DLD1 (cell line): ENCODE measurements around the gene RFX3.

Experiments used
- in situ Hi-C: cut with HindIII; loops from 2 replicates; pipeline ENCODE4 v1.10.0; 2017; ENCODE audit warnings: low sequenced_read_pairs

RFX3 gene

DNA sequence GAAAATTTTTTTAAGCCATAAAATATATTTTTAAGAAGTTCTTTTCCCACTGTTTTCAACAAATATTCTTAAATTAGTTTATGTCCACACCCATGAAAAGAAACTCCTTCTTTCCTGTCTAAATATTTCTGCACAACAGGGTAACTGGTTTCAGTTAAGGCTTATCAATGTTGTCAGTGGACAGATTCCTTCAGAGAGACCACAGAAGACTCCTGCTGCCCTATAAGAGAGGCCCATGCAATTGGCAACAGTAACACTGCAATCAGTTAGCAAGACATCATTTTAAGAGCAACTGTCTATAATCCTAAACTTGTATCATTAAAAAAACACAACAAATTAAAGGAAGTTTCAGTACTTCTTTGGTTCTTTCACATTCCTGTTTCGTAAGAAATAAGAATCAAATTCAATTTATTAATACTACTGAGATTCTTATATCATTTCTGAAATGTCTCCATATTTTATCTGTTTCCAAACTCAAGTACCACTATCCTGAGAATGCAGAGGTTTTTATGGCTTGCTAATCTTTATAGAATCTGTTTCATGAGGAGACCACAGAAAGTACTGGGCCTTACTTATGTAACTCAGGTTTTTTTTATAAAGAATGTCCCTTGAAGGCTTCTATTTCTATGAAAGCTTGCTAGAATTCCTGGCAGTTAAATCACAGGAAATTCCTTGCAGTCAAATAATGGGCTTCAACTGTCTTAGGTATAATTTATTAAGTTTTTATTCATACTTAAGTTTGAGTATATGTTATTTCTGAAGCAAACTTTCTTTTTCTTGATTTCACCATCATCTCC, 240.2 kb downstream of the RFX3 start:
- in situ Hi-C loops = no loop called here

- in situ Hi-C loops = no loop called here
These were observed 243.4 kb downstream of the RFX3 start for GRCh38 chr9:3282365-3282764.

GRCh38 chr9:3281399-3281798, 244.4 kb downstream of the RFX3 start:
- in situ Hi-C loops = no loop called here

DNA sequence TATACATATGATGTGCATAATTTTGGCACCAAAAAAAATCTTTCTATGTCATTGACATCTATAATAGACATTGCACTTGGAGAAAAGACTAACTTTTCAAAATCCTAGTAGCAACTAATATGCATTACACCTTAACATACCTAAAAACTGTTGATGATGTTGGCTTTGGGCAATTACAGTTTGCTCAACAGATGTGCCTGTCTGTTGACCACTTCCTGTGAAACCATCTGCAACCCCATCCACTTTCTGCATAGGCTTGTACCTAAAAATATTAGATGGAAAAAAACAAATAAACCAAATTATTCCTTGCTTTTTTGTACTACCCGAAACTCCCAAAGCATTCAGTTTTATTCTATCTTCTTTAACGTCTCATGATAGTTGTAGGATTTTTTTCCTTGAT, 248.6 kb downstream of the RFX3 start:
- in situ Hi-C loops = no loop called here

DNA sequence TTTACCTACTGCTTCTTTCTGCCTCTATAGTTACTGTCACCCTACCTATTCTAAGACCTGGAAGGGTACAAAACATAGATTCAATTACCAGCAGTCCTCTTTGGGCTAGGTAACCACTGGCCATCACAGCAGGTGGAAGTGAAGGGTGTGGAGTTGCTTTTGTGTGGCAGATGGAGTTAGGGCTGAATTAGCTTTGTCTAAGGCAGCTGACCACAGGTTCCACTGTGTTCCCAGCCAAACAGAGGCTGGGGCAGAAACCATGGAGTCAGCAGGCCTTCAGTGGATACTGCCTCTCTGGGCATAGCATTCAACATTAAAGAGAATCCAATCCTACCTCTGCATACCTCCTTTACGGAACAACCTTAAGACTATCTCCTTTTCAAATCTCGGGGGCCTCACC, 254.2 kb downstream of the RFX3 start:
- in situ Hi-C loops = no loop called here

GRCh38 chr9:3271157-3271556, 254.6 kb downstream of the RFX3 start:
- in situ Hi-C loops = no loop called here

GRCh38 chr9:3268223-3268622, 257.6 kb downstream of the RFX3 start:
- in situ Hi-C loops = no loop called here

DNA sequence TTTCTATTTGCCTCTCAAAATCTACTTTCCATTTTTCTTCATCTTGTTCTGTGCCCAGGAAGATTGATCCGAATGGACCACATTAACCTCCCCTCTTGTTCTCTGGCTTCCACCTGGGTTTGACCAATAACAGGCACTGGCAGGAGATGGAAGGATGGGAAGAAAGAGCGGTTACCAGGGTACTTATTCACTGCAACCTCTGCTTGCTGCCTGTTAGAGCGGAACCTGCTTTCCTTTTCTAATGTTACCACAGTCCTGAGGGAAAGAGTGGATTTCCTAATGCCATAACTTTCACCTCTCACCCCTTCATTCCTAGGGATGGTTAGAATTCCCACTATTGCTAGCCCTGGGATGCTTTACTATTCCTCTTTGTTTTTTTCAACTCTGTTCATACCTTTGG, 262.1 kb downstream of the RFX3 start:
- in situ Hi-C loops = no loop called here

DNA sequence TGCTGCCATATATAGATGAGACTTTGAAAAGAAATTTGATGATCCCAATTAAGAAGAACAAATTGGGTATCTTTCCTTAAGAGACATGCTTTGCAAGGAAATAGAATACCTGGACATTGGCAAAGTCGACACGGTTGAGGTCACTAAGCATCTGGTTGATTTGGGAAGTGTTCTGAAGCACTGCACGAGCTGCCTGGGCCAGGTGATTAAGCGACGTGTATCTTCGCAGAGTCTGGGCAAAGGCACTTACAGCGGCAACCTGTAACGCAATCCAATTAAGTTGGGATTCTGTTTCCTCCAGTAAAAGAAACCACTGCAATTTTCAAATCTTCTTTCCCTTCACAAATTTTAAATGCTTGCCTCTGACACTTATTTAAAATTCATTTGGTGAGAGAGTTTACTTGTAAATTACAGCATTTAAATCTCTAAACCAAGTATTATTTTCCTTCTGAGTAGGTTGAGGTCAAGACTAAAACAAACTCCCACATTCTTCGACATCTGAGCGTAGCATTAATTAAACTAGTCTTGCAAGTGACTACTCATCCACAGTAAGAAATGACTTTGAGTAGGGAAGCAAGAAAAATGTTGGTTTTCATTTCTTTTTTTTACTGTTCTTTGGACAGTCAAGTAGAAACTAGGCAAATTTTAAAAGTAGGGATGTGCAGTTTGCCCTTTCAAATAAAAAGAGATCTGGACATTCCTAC, 262.8 kb downstream of the RFX3 start:
- in situ Hi-C loops = no loop called here

- in situ Hi-C loops = no loop called here
These were observed 264.3 kb downstream of the RFX3 start for GRCh38 chr9:3261484-3261883.

DNA sequence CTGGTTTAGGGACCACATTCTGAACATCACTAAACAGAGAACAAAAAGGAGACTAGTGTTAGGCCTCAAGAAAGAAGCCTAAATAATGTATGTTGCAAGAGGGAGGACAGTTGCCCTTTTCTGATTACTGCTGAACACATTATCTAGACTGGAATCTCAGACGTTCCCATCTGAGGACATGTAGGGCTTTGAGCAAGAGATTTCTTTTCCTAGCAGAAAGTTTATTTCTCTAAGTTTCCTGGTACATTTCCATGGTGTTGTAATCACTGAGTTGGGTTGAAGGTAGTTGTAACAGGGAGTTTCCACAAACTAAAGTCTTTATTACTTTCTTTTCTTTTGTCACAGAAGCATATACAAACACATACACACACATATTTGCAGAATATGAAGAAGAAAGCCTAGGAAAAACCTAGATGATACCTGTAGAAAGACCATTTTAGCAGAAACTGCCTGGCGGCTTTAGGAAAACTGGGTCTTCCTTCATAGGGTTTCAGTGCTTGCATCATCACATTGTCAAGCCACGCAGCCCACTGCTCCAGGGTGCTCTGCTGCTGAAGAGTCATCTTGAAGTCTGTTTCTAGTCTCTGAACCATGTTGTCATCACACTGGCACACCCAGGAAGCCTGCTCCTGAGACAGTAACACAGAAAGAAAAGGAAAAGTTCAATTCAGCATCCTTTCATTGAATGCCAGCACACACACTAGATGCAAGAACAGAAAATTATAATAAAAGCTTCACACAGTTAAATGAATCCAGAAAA, 269.1 kb downstream of the RFX3 start:
- in situ Hi-C loops = no loop called here

- in situ Hi-C loops = no loop called here
These were observed 274.5 kb downstream of the RFX3 start for GRCh38 chr9:3251309-3251708.

- in situ Hi-C loops = no loop called here
These were observed 275.1 kb downstream of the RFX3 start for GRCh38 chr9:3250741-3251140.

GRCh38 chr9:3247211-3247610, 278.6 kb downstream of the RFX3 start:
- in situ Hi-C loops = no loop called here

- in situ Hi-C loops = no loop called here
These were observed 279.6 kb downstream of the RFX3 start for GRCh38 chr9:3246241-3246640.

- in situ Hi-C loops = no loop called here
These were observed 280.7 kb downstream of the RFX3 start for GRCh38 chr9:3244963-3245653.

DNA sequence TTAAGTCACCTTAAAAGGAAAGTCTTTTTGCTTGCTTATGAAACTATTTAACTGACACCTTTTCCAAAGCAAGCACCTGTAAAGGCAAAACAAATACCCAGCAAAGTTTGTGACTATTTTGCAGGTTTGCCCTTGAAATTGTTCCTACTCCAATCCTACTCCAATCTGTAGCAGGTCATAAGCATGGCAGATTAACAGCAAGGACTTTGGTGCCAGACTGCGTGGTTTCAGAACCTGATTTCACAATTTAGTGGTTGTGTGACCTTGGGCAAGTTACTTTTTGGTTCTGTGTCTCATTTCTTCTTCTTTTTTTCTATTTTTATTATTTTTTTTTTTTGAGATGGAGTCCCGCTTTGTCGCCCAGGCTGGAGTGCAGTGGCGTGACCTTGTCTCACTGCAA, 282.1 kb downstream of the RFX3 start:
- in situ Hi-C loops = no loop called here

DNA sequence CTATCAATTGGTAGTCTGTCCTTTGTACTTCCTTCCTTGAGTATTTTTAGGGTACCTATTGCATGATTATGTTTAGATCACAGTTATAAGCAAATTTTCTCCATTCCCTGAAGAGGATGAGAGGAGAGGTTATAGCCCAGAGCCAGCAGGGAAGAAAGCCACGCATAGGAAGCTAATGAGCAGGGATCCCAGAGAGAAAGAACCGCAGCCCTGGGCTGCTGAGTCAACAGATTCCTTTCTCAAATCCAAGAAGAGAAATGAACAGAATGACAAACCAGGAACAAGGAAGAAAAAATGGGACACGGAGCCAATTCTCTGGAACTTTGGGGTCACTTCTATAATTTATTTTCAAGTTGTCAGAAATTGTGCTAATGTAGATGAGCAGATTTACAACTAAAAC, 284.5 kb downstream of the RFX3 start:
- in situ Hi-C loops = no loop called here

GRCh38 chr9:3240656-3241268, 285.0 kb downstream of the RFX3 start:
- in situ Hi-C loops = no loop called here

DNA sequence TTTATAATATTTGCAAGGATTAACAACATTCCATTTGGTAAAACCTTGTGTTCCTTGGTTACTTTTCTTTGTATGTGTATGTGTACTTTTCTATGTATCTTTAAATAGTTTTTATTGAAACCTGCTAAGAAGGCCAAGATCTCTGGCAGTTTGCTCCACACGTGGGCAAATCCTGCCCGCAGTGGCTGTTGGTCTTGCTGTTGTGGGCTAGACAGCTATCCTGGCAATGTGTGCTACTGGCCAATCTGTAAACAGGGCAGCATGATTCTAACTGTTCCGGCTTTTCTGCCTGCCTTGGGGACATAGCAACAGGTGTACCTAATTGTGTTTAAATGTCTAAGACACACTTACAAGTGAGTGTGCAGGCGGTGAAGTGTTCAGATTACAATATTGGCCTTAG, 286.6 kb downstream of the RFX3 start:
- in situ Hi-C loops = no loop called here

GRCh38 chr9:3238236-3238635, 287.6 kb downstream of the RFX3 start:
- in situ Hi-C loops = no loop called here
